Endothelial cell of umbilical vein (primary cell): ENCODE measurements around the gene IL9R.

Experiments used
- CTCF ChIP-seq, 2 donors: IDR thresholded peaks; 1 replicate in 1 of 2; 2 replicates in 1 of 2; pipeline ENCODE4 v1.5.1; 2011; ENCODE audit warnings: low read length in 2 of 2, mild to moderate bottlenecking in 2 of 2, moderate library complexity in 2 of 2, control low read depth in 1 of 2, inconsistent platforms in 1 of 2, low read depth in 1 of 2; ENCODE audit not compliant: insufficient read depth in 1 of 2; ENCODE audit errors: extremely low read depth in 1 of 2
- EZH2 ChIP-seq: IDR thresholded peaks from 2 replicates; pipeline ENCODE4 v1.6.1; 2012; ENCODE audit warnings: borderline replicate concordance, low read depth, mild to moderate bottlenecking, moderate library complexity, low read length, inconsistent platforms; ENCODE audit not compliant: severe bottlenecking

- TF ChIP-seq CTCF (IDR thresholded peaks at IDR 0.05; ENCODE audit: extremely low read depth in 1 of 2, insufficient read depth in 1 of 2, low read depth in 1 of 2, low read length in 2 of 2): no peak
- TF ChIP-seq EZH2: no peak
Measured at GRCh38 chrX:156008915-156009314, 11.4 kb downstream of the IL9R start.
